Caco-2 (cell line): ENCODE data around the gene CMTM7. TPM values are rescaled to one million over a fixed set of nuclear protein-coding genes. Genes with fewer than 3 reads are reported as not detected.

Source experiments
- BruUV-seq: library from RNA; stranded (reverse); fragments of 400-500 nt; replicated peaks from 2 replicates; lab custom pipeline; 2021; lab: Mats Ljungman, UMichigan
- CTCF ChIA-PET: fragments of 300-600 bp; sonication (Branson Sonifier 250); formaldehyde crosslinking; loops from one replicate; lab custom pipeline; 2022; ENCODE audit warnings: antibody characterized with exemption; lab: Charles Lee
- POLR2A ChIA-PET: fragments of 300-600 bp; sonication (Branson Sonifier 250); formaldehyde crosslinking; loops from one replicate; lab custom pipeline; 2022; ENCODE audit warnings: antibody characterized with exemption; lab: Charles Lee
- DNase-seq, 2 experiments: peaks; one replicate each; pipeline versions ENCODE4 v3.0.0 to v3.0.0-alpha.2; 2020 to 2022
- H3K27me3 ChIP-seq: replicated peaks from 2 replicates; pipeline ENCODE4 v1.6.0; 2011; ENCODE audit warnings: low read length; ENCODE audit not compliant: control insufficient read depth, insufficient read depth
- H3K36me3 ChIP-seq: 2 replicates; pipeline ENCODE4 v1.5.1; 2011; ENCODE audit warnings: low read length; ENCODE audit not compliant: control insufficient read depth, insufficient read depth
- H3K4me1 ChIP-seq: fragments of 250-450 bp; sonication (Bioruptor Pico); 2 replicates; pipeline ENCODE4 v1.5.1; 2020; ENCODE audit warnings: mild to moderate bottlenecking
- H3K4me3 ChIP-seq: 2 replicates; pipeline ENCODE4 v1.5.1; 2011; ENCODE audit warnings: low read depth, mild to moderate bottlenecking, control low read depth, low read length
- H3K9me3 ChIP-seq: fragments of 250-450 bp; sonication (Bioruptor Pico); 2 replicates; pipeline ENCODE4 v1.5.1; 2020; ENCODE audit warnings: mild to moderate bottlenecking, moderate library complexity
- H3K27ac Mint-ChIP-seq: one replicate; pipeline ENCODE4 v1.8.0; 2022; ENCODE audit warnings: mixed read lengths; ENCODE audit not compliant: unreplicated experiment
- H3K27me3 Mint-ChIP-seq: one replicate; pipeline ENCODE4 v1.8.0; 2022; ENCODE audit warnings: mixed read lengths; ENCODE audit not compliant: insufficient read depth, unreplicated experiment
- H3K36me3 Mint-ChIP-seq: one replicate; pipeline ENCODE4 v1.8.0; 2022; ENCODE audit warnings: mild to moderate bottlenecking, mixed read lengths; ENCODE audit not compliant: insufficient read depth, unreplicated experiment
- H3K4me1 Mint-ChIP-seq: one replicate; pipeline ENCODE4 v1.8.0; 2022; ENCODE audit warnings: low read depth, mixed read lengths; ENCODE audit not compliant: unreplicated experiment
- H3K4me3 Mint-ChIP-seq: one replicate; pipeline ENCODE4 v1.8.0; 2022; ENCODE audit warnings: mild to moderate bottlenecking, moderate library complexity, mixed read lengths; ENCODE audit not compliant: unreplicated experiment
- H3K9me3 Mint-ChIP-seq: one replicate; pipeline ENCODE4 v1.8.0; 2022; ENCODE audit warnings: mixed read lengths; ENCODE audit not compliant: unreplicated experiment
- intact Hi-C: fragments of 100-400 bp; cut with micrococcal nuclease; formaldehyde crosslinking; loops from one replicate; pipeline ENCODE4 v1.10.0; 2022; ENCODE audit not compliant: unreplicated experiment
- total RNA-seq: library from RNA; stranded (reverse); gene quantifications from 2 replicates; pipeline ENCODE4 v1.2.3, GENCODE V29; 2022
- TF ChIP-seq, protein P1 (sequence below), 2 experiments: fragments of 200-600 bp in 1 of 2; IDR thresholded peaks; 1 replicate in 1 of 2; 2 replicates in 1 of 2; pipeline versions ENCODE4 v1.5.1 to v1.8.0; 2011 to 2022; ENCODE audit warnings: antibody characterized with exemption in 1 of 2, control low read depth in 1 of 2, inconsistent platforms in 1 of 2, low read depth in 1 of 2, low read length in 1 of 2, mild to moderate bottlenecking in 1 of 2, moderate library complexity in 1 of 2; ENCODE audit not compliant: insufficient read depth in 1 of 2, severe bottlenecking in 1 of 2, unreplicated experiment in 1 of 2

Gene CMTM7
- total RNA-seq, 1 experiment from 2014 or later, result 27.0 TPM

DNA sequence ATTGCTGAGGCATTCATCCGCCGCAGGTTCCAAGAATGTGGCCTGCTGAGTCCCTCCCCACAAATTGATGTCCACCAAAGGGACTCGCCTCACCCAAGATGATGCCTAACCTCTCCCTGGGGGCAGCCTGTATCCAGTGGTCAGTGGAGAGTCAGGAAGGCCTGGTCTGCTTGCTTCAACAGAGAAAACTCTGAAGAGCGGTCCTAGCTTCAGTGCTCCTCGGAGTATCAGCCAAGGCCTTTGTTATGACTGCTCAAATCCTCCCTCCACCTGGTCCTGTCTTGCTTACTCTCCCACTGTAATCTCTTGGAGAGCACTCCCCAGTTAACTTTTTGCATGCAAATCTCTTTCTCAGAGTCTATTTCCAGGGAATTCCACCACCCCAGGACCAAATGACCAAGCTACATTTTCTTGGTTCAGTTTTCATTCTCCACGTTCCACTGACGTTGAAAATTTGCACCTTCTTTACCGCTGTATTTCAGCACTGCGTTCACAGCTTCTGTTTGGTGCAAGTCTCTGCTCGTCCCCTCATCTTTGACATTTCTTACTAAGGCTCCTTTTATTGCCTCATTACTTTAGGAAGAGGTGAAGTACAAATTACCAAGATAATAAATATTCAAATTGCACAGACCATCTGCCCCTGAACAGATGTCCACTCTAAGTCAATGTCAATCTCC is 22.3 kb downstream of the CMTM7 start:
- Histone ChIP-seq H3K36me3 (no peaks in the 10 kb centered on the region), H3K9me3 (no peaks in the 10 kb centered on the region; the same call in 1 of the 2 replicates), H3K4me1 (peaks cover 6% of the 10 kb centered on the region; the same call in 1 of the 2 replicates), H3K4me3 (no peak overlapping the region), H3K27me3 (no peaks in the 10 kb centered on the region)
- intact Hi-C loops, result no loop called here
- Mint-ChIP-seq H3K27ac (no peak overlapping the region), H3K4me3 (no peak overlapping the region), H3K4me1 (no peaks in the 10 kb centered on the region), H3K36me3 (peaks cover 6% of the 10 kb centered on the region), H3K27me3 (no peaks in the 10 kb centered on the region), H3K9me3 (peaks cover 3% of the 10 kb centered on the region)
- no TSS peak for BruUV-seq
- TF ChIP-seq, protein P1, sequence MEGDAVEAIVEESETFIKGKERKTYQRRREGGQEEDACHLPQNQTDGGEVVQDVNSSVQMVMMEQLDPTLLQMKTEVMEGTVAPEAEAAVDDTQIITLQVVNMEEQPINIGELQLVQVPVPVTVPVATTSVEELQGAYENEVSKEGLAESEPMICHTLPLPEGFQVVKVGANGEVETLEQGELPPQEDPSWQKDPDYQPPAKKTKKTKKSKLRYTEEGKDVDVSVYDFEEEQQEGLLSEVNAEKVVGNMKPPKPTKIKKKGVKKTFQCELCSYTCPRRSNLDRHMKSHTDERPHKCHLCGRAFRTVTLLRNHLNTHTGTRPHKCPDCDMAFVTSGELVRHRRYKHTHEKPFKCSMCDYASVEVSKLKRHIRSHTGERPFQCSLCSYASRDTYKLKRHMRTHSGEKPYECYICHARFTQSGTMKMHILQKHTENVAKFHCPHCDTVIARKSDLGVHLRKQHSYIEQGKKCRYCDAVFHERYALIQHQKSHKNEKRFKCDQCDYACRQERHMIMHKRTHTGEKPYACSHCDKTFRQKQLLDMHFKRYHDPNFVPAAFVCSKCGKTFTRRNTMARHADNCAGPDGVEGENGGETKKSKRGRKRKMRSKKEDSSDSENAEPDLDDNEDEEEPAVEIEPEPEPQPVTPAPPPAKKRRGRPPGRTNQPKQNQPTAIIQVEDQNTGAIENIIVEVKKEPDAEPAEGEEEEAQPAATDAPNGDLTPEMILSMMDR (IDR thresholded peaks at IDR 0.05; ENCODE audit: insufficient read depth in 1 of 2, low read depth in 1 of 2, low read length in 1 of 2, severe bottlenecking in 1 of 2, unreplicated experiment in 1 of 2), result no peak
- POLR2A ChIA-PET, result no interaction called here
- CTCF ChIA-PET, result no interaction called here
- no peak for DNase-seq

DNA sequence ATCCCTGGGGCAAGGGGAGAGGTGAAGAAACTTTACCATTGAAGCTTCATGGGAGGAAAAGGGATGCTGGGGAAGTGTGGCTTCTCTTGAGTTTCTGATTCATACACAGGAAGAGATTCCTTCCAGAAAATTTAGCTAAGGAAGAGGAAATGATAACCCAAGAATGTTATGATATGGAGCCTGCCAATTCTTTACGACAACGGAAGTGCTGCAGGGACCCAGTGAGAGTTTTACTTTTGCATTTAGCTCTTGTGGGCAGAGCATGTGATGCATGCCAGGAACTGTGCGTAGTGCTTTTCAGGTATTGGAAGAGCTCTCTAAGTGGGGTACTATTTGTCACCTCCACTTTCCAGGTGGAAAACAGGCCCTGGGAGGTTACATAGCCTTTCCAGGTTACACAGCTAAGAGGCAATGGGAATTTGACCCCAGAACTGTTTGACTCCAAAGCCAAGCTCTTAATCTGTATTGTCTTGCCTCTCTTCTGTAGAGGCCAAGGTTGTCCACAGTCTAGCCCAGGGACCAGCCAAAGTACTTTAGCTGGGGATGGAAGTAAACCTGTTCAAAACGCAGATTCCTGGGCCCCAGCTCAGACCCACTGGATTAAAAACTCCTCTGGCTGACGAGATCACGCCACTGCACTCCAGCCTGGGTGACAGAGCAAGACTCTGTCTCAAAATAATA is 23.0 kb downstream of the CMTM7 start:
- TF ChIP-seq, protein P1 (IDR thresholded peaks at IDR 0.05; ENCODE audit: insufficient read depth in 1 of 2, low read depth in 1 of 2, low read length in 1 of 2, severe bottlenecking in 1 of 2, unreplicated experiment in 1 of 2), result no peak
- H3K4me3 Mint-ChIP-seq, result no peak overlapping the region
- Histone ChIP-seq H3K4me3 (no peak overlapping the region), H3K36me3 (no peaks in the 10 kb centered on the region), H3K27me3 (no peaks in the 10 kb centered on the region), H3K4me1 (peaks cover 11% of the 10 kb centered on the region; the same call in 1 of the 2 replicates), H3K9me3 (no peaks in the 10 kb centered on the region; the same call in 1 of the 2 replicates)
- H3K36me3 Mint-ChIP-seq, result peaks cover 6% of the 10 kb centered on the region
- ChIA-PET CTCF (no interaction called here), POLR2A (no interaction called here)
- no TSS peak for BruUV-seq
- peaks cover 8% of the 10 kb centered on the region for H3K9me3 Mint-ChIP-seq
- no peaks in the 10 kb centered on the region for H3K27me3 Mint-ChIP-seq
- DNase-seq, result no peak
- H3K4me1 Mint-ChIP-seq, result peaks cover under 1% of the 10 kb centered on the region
- intact Hi-C loops, result no loop called here
- no peak overlapping the region for H3K27ac Mint-ChIP-seq

DNA sequence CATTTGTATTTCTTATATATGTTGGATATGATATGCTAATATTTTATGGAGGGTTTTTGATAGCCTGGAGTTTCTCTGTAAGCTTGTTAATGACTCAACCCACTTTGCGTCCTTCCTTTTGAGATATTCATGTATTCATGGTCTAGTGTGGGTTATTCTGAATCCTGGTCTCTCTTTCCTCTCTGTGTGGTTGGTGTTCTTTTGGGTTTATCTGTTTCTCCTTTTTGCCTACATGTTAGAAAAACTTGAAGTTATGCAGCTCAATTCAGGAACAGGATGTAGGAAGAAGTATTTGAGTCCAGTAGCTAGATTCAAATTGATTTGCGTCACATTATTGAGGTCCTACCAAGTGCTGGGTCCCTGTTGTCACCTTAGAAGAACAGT is 28.1 kb downstream of the CMTM7 start:
- Mint-ChIP-seq H3K27ac (peak overlapping the region; percentile 77), H3K4me1 (peaks cover 20% of the 10 kb centered on the region), H3K27me3 (no peaks in the 10 kb centered on the region), H3K36me3 (peaks cover 5% of the 10 kb centered on the region), H3K4me3 (peak overlapping the region; percentile 41), H3K9me3 (peaks cover 8% of the 10 kb centered on the region)
- CTCF ChIA-PET, result no interaction called here
- Histone ChIP-seq H3K9me3 (no peaks in the 10 kb centered on the region; the same call in 1 of the 2 replicates), H3K36me3 (no peaks in the 10 kb centered on the region), H3K27me3 (no peaks in the 10 kb centered on the region), H3K4me1 (peaks cover 31% of the 10 kb centered on the region), H3K4me3 (no peak overlapping the region)
- TF ChIP-seq, protein P1 (IDR thresholded peaks at IDR 0.05; ENCODE audit: insufficient read depth in 1 of 2, low read depth in 1 of 2, low read length in 1 of 2, severe bottlenecking in 1 of 2, unreplicated experiment in 1 of 2), result no peak
- POLR2A ChIA-PET, result no interaction called here
- no peak for DNase-seq
- BruUV-seq, result no TSS peak
- intact Hi-C loops, result no loop called here
